ENCODE data around the gene IGF2BP2. TPM values are rescaled to one million over a fixed set of nuclear protein-coding genes. Genes with fewer than 3 reads are reported as not detected.

IGF2BP2 gene
- total RNA-seq, 2 donors from 2014 or later: 0.99 to 8.8 TPM

- H3K27me3 Mint-ChIP-seq: peaks cover 52% of the 10 kb centered on the region
- no peak for ATAC-seq
These were observed 166.3 kb downstream of the IGF2BP2 start for GRCh38 chr3:185658504-185658912.

DNA sequence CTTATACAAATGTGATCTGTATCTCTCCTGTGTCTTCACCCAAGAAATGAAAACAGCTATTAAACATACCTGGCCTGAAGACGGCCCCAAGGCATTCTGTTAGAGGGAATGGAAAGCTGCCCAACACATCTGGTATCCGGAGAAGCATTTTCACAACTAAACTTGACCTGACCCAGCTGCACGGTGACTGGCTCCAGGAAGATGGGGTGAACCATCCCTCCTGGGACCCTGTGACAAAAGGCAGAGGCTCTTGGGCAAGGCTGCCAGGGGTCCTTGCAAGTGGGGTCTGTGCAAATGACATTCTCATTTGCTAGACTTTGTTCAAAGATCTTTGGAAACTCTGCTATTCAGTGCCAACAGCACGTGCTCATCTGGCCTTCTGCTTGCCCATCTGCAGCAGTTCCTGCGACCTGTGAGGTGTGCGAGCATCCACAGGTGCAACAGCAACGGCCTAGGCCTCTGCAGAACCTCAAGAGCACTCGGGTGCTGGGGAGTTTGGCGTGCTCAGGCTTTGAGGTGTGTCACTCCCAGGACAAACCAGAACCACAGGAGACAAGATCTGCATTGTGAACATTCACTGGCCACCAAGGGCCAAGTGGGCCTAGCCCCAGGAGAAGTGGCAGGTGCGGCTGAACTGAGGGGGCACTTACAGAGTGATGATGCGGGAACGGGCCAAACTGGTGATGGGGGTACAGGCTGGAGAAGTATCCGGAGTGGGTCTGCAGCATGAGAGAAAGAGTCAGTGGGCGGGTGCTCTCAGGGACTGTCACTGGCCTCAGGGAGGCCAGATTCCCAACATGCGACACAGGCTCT, 166.9 kb downstream of the IGF2BP2 start:
- H3K27ac Mint-ChIP-seq: no peak overlapping the region
- H3K4me1 Mint-ChIP-seq: peaks cover 2% of the 10 kb centered on the region
- DNase-seq (no peak), ATAC-seq (no peak)
- H3K4me3 Mint-ChIP-seq: no peak overlapping the region
- peaks cover 4% of the 10 kb centered on the region for H3K36me3 Mint-ChIP-seq (ENCODE audit: low read depth)
- no peaks in the 10 kb centered on the region for H3K9me3 ChIP-seq (ENCODE audit: control insufficient read depth, low read length, poor library complexity, severe bottlenecking)
- H3K27me3 Mint-ChIP-seq: peaks cover 46% of the 10 kb centered on the region

More at GRCh38 chr3:185658504-185658912, 166.3 kb downstream of the IGF2BP2 start:
- no peak overlapping the region for H3K27ac Mint-ChIP-seq
- H3K4me1 Mint-ChIP-seq: peaks cover 2% of the 10 kb centered on the region
- DNase-seq: no peak
- peaks cover 4% of the 10 kb centered on the region for H3K36me3 Mint-ChIP-seq (ENCODE audit: low read depth)
- H3K9me3 ChIP-seq (ENCODE audit: control insufficient read depth, low read length, poor library complexity, severe bottlenecking): no peaks in the 10 kb centered on the region
- H3K4me3 Mint-ChIP-seq: no peak overlapping the region

DNA sequence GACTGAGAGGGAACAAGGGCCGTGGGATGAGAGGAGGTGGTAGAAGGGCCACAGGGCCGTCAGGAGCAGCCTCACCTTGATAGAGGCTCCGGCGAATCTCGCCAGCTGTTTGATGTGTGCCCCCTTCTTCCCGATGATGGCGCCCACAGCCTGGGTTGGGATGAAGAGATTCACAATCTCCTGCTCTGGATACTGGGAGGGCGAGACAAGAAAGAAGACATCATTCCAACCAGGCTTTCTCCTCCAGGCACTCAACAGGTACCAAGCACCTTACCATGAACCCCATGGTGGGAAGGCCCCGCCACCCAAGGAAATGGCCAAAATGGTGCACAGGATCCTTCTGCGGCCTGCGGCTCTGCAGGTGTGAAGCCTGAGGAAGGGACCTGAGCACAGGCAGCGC, 167.6 kb downstream of the IGF2BP2 start:
- ATAC-seq (no peak), DNase-seq (no peak)
- H3K9me3 ChIP-seq (ENCODE audit: control insufficient read depth, low read length, poor library complexity, severe bottlenecking): no peaks in the 10 kb centered on the region
- Mint-ChIP-seq H3K36me3 (ENCODE audit: low read depth) (peaks cover 4% of the 10 kb centered on the region), H3K4me3 (no peak overlapping the region), H3K27me3 (peaks cover 43% of the 10 kb centered on the region), H3K27ac (no peak overlapping the region), H3K4me1 (peaks cover 2% of the 10 kb centered on the region)

- H3K9me3 ChIP-seq (ENCODE audit: control insufficient read depth, low read length, poor library complexity, severe bottlenecking): no peaks in the 10 kb centered on the region
- no peak overlapping the region for H3K27ac Mint-ChIP-seq
- no peaks in the 10 kb centered on the region for H3K36me3 Mint-ChIP-seq (ENCODE audit: low read depth)
- H3K4me1 Mint-ChIP-seq: no peaks in the 10 kb centered on the region
- H3K27me3 Mint-ChIP-seq: peaks cover 37% of the 10 kb centered on the region
- no peak for DNase-seq
- H3K4me3 Mint-ChIP-seq: no peak overlapping the region
- ATAC-seq: no peak
These were observed 168.5 kb downstream of the IGF2BP2 start for GRCh38 chr3:185656321-185656840.

- DNase-seq: no peak
- no peak for ATAC-seq
- no peak overlapping the region for H3K27ac Mint-ChIP-seq
- H3K36me3 Mint-ChIP-seq (ENCODE audit: low read depth): no peaks in the 10 kb centered on the region
- no peak overlapping the region for H3K4me3 Mint-ChIP-seq
- H3K4me1 Mint-ChIP-seq: no peaks in the 10 kb centered on the region
- no peaks in the 10 kb centered on the region for H3K9me3 ChIP-seq (ENCODE audit: control insufficient read depth, low read length, poor library complexity, severe bottlenecking)
- H3K27me3 Mint-ChIP-seq: peaks cover 36% of the 10 kb centered on the region
These were observed 169.2 kb downstream of the IGF2BP2 start for GRCh38 chr3:185655426-185656320.

- H3K9me3 ChIP-seq (ENCODE audit: control insufficient read depth, low read length, poor library complexity, severe bottlenecking): no peaks in the 10 kb centered on the region
- Mint-ChIP-seq H3K27me3 (peaks cover 36% of the 10 kb centered on the region), H3K27ac (no peak overlapping the region), H3K36me3 (ENCODE audit: low read depth) (no peaks in the 10 kb centered on the region), H3K4me1 (no peaks in the 10 kb centered on the region), H3K4me3 (no peak overlapping the region)
- DNase-seq (no peak), ATAC-seq (no peak)
These were observed 170.1 kb downstream of the IGF2BP2 start for GRCh38 chr3:185654758-185655145.

- H3K9me3 ChIP-seq (ENCODE audit: control insufficient read depth, low read length, poor library complexity, severe bottlenecking): no peaks in the 10 kb centered on the region
- H3K4me1 Mint-ChIP-seq: no peaks in the 10 kb centered on the region
- H3K4me3 Mint-ChIP-seq: no peak overlapping the region
- DNase-seq (no peak), ATAC-seq (no peak)
- no peak overlapping the region for H3K27ac Mint-ChIP-seq
- H3K27me3 Mint-ChIP-seq: peaks cover 32% of the 10 kb centered on the region
- no peaks in the 10 kb centered on the region for H3K36me3 Mint-ChIP-seq (ENCODE audit: low read depth)
These were observed 170.7 kb downstream of the IGF2BP2 start for GRCh38 chr3:185653949-185654757.

- no peak overlapping the region for H3K27ac Mint-ChIP-seq
- no peaks in the 10 kb centered on the region for H3K9me3 ChIP-seq (ENCODE audit: control insufficient read depth, low read length, poor library complexity, severe bottlenecking)
- peaks cover 3% of the 10 kb centered on the region for H3K36me3 Mint-ChIP-seq (ENCODE audit: low read depth)
- H3K4me3 Mint-ChIP-seq: no peak overlapping the region
- no peak for DNase-seq
- ATAC-seq: no peak
- H3K4me1 Mint-ChIP-seq: no peaks in the 10 kb centered on the region
- H3K27me3 Mint-ChIP-seq: peaks cover 29% of the 10 kb centered on the region
These were observed 172.9 kb downstream of the IGF2BP2 start for GRCh38 chr3:185651971-185652370.

DNA sequence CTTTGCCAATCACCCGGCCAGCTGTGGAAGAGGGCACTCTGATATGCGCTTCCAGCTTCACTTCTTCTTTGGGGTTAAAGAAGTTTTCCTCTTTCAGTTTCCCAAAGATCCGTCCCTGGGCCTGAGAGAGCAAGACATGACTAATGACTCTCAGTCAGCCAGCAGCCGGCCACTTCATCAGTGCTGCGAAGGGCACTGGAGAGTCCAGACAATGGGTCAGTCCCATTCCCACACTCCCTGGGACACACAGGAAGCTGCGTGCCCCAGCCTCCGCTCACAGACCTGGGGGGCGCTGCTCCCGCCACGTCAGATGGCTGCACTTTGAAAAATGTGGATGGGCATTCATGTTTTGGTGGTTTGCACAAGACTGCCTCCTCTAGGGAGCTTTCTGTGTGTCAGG, 175.4 kb downstream of the IGF2BP2 start:
- H3K4me3 Mint-ChIP-seq: no peak overlapping the region
- no peak for ATAC-seq
- peaks cover 3% of the 10 kb centered on the region for H3K4me1 Mint-ChIP-seq
- no peaks in the 10 kb centered on the region for H3K9me3 ChIP-seq (ENCODE audit: control insufficient read depth, low read length, poor library complexity, severe bottlenecking)
- DNase-seq: no peak
- peaks cover 35% of the 10 kb centered on the region for H3K27me3 Mint-ChIP-seq
- no peak overlapping the region for H3K27ac Mint-ChIP-seq
- peaks cover 3% of the 10 kb centered on the region for H3K36me3 Mint-ChIP-seq (ENCODE audit: low read depth)

DNA sequence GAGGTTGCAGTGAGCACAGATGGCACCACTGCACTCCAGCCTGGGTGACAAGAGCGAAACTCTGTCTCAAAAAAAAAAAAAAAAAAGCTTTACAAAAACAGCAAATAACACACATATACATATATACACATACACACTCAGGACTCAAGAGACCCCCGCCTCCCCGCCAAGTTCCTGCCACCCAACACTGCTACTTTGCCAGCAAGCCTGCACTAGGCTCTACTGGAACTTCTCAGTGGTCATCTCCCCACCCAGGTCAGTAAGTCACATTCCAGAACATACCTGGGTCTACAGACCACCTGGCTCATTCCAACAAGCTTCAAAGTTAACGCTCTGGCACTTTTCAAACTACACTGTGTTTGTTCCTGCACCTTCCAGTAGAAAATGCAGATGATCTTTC, 176.4 kb downstream of the IGF2BP2 start:
- no peaks in the 10 kb centered on the region for H3K9me3 ChIP-seq (ENCODE audit: control insufficient read depth, low read length, poor library complexity, severe bottlenecking)
- H3K4me3 Mint-ChIP-seq: no peak overlapping the region
- peaks cover 3% of the 10 kb centered on the region for H3K4me1 Mint-ChIP-seq
- H3K27ac Mint-ChIP-seq: no peak overlapping the region
- ATAC-seq (no peak), DNase-seq (no peak)
- H3K36me3 Mint-ChIP-seq (ENCODE audit: low read depth): peaks cover 3% of the 10 kb centered on the region
- peaks cover 35% of the 10 kb centered on the region for H3K27me3 Mint-ChIP-seq

DNA sequence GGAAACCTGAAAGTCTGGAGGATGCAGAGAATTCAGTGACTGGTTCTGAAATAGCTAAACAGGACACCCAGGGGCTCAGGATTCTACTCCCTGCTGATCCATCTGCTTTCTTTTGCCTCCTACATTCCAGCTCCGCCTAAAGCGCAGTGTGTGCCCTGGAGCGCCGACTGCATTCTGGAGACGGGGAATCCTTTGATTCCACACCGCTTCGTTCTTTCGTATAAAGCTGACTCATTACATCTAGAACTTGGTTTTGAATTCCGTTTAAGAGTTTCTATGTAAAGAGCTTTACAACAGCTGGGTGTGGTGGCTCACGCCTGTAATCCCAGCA, 177.0 kb downstream of the IGF2BP2 start:
- no peak overlapping the region for H3K4me3 Mint-ChIP-seq
- peaks cover 3% of the 10 kb centered on the region for H3K36me3 Mint-ChIP-seq (ENCODE audit: low read depth)
- no peak for DNase-seq

DNA sequence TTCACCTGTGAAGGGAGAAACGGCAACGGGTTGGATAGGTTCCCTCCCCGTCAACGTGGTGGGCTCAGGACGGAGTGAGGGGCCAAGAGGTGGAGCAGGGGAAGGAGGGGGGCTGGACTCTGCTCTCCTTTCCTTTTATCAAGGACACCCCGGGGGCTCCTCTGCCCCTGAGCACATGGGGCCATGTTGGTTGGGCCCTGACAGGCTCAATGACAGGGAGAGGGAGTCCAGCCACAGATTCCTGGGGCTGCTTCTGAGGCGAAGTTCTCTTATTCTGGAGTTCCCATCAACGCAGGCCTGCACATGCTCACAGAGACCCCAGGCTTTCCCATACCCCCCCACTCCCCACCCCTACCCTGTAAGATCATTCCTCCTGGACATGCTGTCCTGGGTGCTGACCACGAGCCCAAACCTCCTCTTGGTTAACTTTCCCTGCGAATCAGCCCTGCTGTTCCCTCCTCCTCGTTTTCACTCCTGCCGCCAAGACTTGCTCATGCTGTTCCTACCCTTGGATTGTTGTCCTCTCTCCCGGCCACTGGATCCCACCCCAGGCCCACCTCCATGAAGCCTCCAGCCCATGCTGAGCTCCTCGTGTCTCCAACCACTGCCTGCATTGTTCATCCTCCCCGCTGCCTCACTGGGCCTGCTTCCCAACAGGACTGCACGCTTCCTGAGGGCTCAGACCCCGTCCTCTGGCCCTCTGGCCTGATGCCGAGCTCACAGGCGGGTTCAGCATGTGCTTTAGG, 177.5 kb downstream of the IGF2BP2 start:
- Mint-ChIP-seq H3K4me1 (peaks cover 3% of the 10 kb centered on the region), H3K27me3 (peaks cover 35% of the 10 kb centered on the region), H3K36me3 (ENCODE audit: low read depth) (peaks cover 3% of the 10 kb centered on the region), H3K27ac (no peak overlapping the region), H3K4me3 (no peak overlapping the region)
- ATAC-seq (no peak), DNase-seq (no peak)
- H3K9me3 ChIP-seq (ENCODE audit: control insufficient read depth, low read length, poor library complexity, severe bottlenecking): no peaks in the 10 kb centered on the region

More for the DNA sequence above, 177.0 kb downstream of the IGF2BP2 start:
- Mint-ChIP-seq H3K4me1 (peaks cover 3% of the 10 kb centered on the region), H3K27ac (no peak overlapping the region), H3K27me3 (peaks cover 35% of the 10 kb centered on the region)
- ATAC-seq: no peak
- H3K9me3 ChIP-seq (ENCODE audit: control insufficient read depth, low read length, poor library complexity, severe bottlenecking): no peaks in the 10 kb centered on the region
